ENCODE data around the gene SEPHS2.
"Not testable (repeated sequence)": the region's sequence is repeated elsewhere in the genome, so short reads cannot be mapped to it uniquely, and the experiment has no call there.

Gene SEPHS2

GRCh38 chr16:30473231-30474073, 27.8 kb upstream of the SEPHS2 start:
- H3K4me3 ChIP-seq (ENCODE audit: low read depth, low read length) = no peak overlapping the region
- POLR2A ChIA-PET = no interaction called here
- CTCF ChIA-PET = interaction anchor here (1.0 to 1.7 kb wide), 3 partner anchors 20 to 31 kb away, joined by 3 to 6 read pairs (median 4); no protein-coding TSS in a partner anchor
- no peak for TF ChIP-seq CTCF (IDR thresholded peaks at IDR 0.05; ENCODE audit: insufficient read depth, low read length, missing control alignments)
- no peak for DNase-seq (ENCODE audit: low read depth, low spot score)

GRCh38 chr16:30472328-30472942, 26.8 kb upstream of the SEPHS2 start, which contains the start of gene ITGAL:
Gene ITGAL (plus strand): TSS chr16:30472742. CDS start chr16:30472838, 96 bp downstream.
- no peak for TF ChIP-seq CTCF (IDR thresholded peaks at IDR 0.05; ENCODE audit: insufficient read depth, low read length, missing control alignments)
- POLR2A ChIA-PET = no interaction called here
- H3K4me3 ChIP-seq (ENCODE audit: low read depth, low read length) = no peak within 1 kb of the TSS
- DNase-seq (ENCODE audit: low read depth, low spot score) = no peak
- CTCF ChIA-PET = interaction anchor here (1.0 to 1.7 kb wide), 3 partner anchors 21 to 30 kb away, joined by 3 to 6 read pairs (median 4); no protein-coding TSS in a partner anchor

- TF ChIP-seq CTCF (IDR thresholded peaks at IDR 0.05; ENCODE audit: insufficient read depth, low read length, missing control alignments) = no peak
- POLR2A ChIA-PET = no interaction called here
- CTCF ChIA-PET = interaction anchor here (1.3 kb wide), 1 partner anchor 21 kb away, joined by 4 read pairs; no protein-coding TSS in a partner anchor
- no peak for DNase-seq (ENCODE audit: low read depth, low spot score)
- H3K4me3 ChIP-seq (ENCODE audit: low read depth, low read length) = no peak overlapping the region
Observed at GRCh38 chr16:30470632-30470995, 24.9 kb upstream of the SEPHS2 start.

GRCh38 chr16:30470170-30470512, 24.5 kb upstream of the SEPHS2 start:
- no peak for DNase-seq (ENCODE audit: low read depth, low spot score)
- TF ChIP-seq CTCF (IDR thresholded peaks at IDR 0.05; ENCODE audit: insufficient read depth, low read length, missing control alignments) = no peak
- H3K4me3 ChIP-seq (ENCODE audit: low read depth, low read length) = no peak overlapping the region
- CTCF ChIA-PET = interaction anchor here (1.3 kb wide), 1 partner anchor 21 kb away, joined by 4 read pairs; no protein-coding TSS in a partner anchor
- POLR2A ChIA-PET = no interaction called here

- no peak for DNase-seq (ENCODE audit: low read depth, low spot score)
- no peak for TF ChIP-seq CTCF (IDR thresholded peaks at IDR 0.05; ENCODE audit: insufficient read depth, low read length, missing control alignments)
- no peak overlapping the region for H3K4me3 ChIP-seq (ENCODE audit: low read depth, low read length)
- CTCF ChIA-PET = interaction anchor here (1.4 kb wide), 1 partner anchor 14 kb away, joined by 7 read pairs; no protein-coding TSS in a partner anchor
- POLR2A ChIA-PET = no interaction called here
Observed at GRCh38 chr16:30464078-30464477, 18.4 kb upstream of the SEPHS2 start.

- CTCF ChIA-PET = interaction anchor here (0.6 to 3.8 kb wide), 3 partner anchors 10 to 42 kb away, joined by 3 to 22 read pairs (median 4); no protein-coding TSS in a partner anchor
Observed at GRCh38 chr16:30461426-30461825, 15.8 kb upstream of the SEPHS2 start.

More at GRCh38 chr16:30461426-30461825, 15.8 kb upstream of the SEPHS2 start:
- DNase-seq (ENCODE audit: low read depth, low spot score); H3K4me3 ChIP-seq (ENCODE audit: low read depth, low read length): not testable (repeated sequence)
- POLR2A ChIA-PET = interaction anchor here (1.1 kb wide), 1 partner anchor 66 kb away, joined by 3 read pairs; no protein-coding TSS in a partner anchor
